ENCODE data around the gene TLR3. TPM values are rescaled to one million over a fixed set of nuclear protein-coding genes. Genes with fewer than 3 reads are reported as not detected.
A peak's percentile ranks its signal among the peaks of the same experiment; 100 is the strongest.

The TLR3 gene
- total RNA-seq: under 1 TPM in 1 of 2 donors, not detected in 1; 0.32 TPM

- Mint-ChIP-seq H3K27me3 (peaks cover 2% of the 10 kb centered on the region), H3K9me3 (no peaks in the 10 kb centered on the region), H3K36me3 (ENCODE audit: low read depth) (no peaks in the 10 kb centered on the region), H3K4me3 (peak within 1 kb of the TSS; percentile 68), H3K27ac (peak within 1 kb of the TSS; percentile 2), H3K4me1 (peaks cover 18% of the 10 kb centered on the region)
- peak; percentile 56 for ATAC-seq (replicated peaks)
Observed at GRCh38 chr4:186068581-186069348, at the start of gene TLR3. TSS of gene TLR3 (plus strand) at chr4:186069156. CDS start at chr4:186076620, 7,464 bp downstream.

- ATAC-seq (replicated peaks): no peak
- Mint-ChIP-seq H3K36me3 (ENCODE audit: low read depth) (no peaks in the 10 kb centered on the region), H3K4me1 (no peaks in the 10 kb centered on the region), H3K27me3 (peaks cover 23% of the 10 kb centered on the region), H3K9me3 (no peaks in the 10 kb centered on the region), H3K27ac (no peak overlapping the region), H3K4me3 (no peak overlapping the region)
Observed at GRCh38 chr4:186019269-186019668, 49.7 kb upstream of the TLR3 start.

- H3K4me1 Mint-ChIP-seq: no peaks in the 10 kb centered on the region
- H3K27ac Mint-ChIP-seq: no peak overlapping the region
- no peaks in the 10 kb centered on the region for H3K36me3 Mint-ChIP-seq (ENCODE audit: low read depth)
- H3K4me3 Mint-ChIP-seq: no peak overlapping the region
- H3K9me3 Mint-ChIP-seq: no peaks in the 10 kb centered on the region
- peaks cover 23% of the 10 kb centered on the region for H3K27me3 Mint-ChIP-seq
- no peak for ATAC-seq (replicated peaks)
Observed at GRCh38 chr4:186020106-186020792, 48.7 kb upstream of the TLR3 start.

- no peaks in the 10 kb centered on the region for H3K4me1 Mint-ChIP-seq
- H3K4me3 Mint-ChIP-seq: no peak overlapping the region
Observed at GRCh38 chr4:186020793-186021407, 48.1 kb upstream of the TLR3 start.

GRCh38 chr4:186021461-186022167 is 47.3 kb upstream of the TLR3 start:
- Mint-ChIP-seq H3K36me3 (ENCODE audit: low read depth) (no peaks in the 10 kb centered on the region), H3K4me1 (no peaks in the 10 kb centered on the region), H3K9me3 (no peaks in the 10 kb centered on the region), H3K27me3 (peaks cover 22% of the 10 kb centered on the region), H3K27ac (no peak overlapping the region), H3K4me3 (no peak overlapping the region)
- ATAC-seq (replicated peaks): no peak

More at GRCh38 chr4:186020793-186021407, 48.1 kb upstream of the TLR3 start:
- Mint-ChIP-seq H3K9me3 (no peaks in the 10 kb centered on the region), H3K36me3 (ENCODE audit: low read depth) (no peaks in the 10 kb centered on the region), H3K27ac (no peak overlapping the region), H3K27me3 (peaks cover 21% of the 10 kb centered on the region)
- no peak for ATAC-seq (replicated peaks)

- ATAC-seq (replicated peaks): no peak
Observed at GRCh38 chr4:186023975-186024374, 45.0 kb upstream of the TLR3 start.

GRCh38 chr4:186024637-186025407 is 44.1 kb upstream of the TLR3 start:
- H3K4me1 Mint-ChIP-seq: no peaks in the 10 kb centered on the region
- no peak overlapping the region for H3K27ac Mint-ChIP-seq
- H3K9me3 Mint-ChIP-seq: no peaks in the 10 kb centered on the region
- peaks cover 28% of the 10 kb centered on the region for H3K27me3 Mint-ChIP-seq
- no peak overlapping the region for H3K4me3 Mint-ChIP-seq
- no peaks in the 10 kb centered on the region for H3K36me3 Mint-ChIP-seq (ENCODE audit: low read depth)
- no peak for ATAC-seq (replicated peaks)

More at GRCh38 chr4:186023975-186024374, 45.0 kb upstream of the TLR3 start:
- Mint-ChIP-seq H3K27ac (no peak overlapping the region), H3K4me3 (no peak overlapping the region), H3K27me3 (peaks cover 21% of the 10 kb centered on the region), H3K9me3 (no peaks in the 10 kb centered on the region), H3K36me3 (ENCODE audit: low read depth) (no peaks in the 10 kb centered on the region), H3K4me1 (no peaks in the 10 kb centered on the region)

- no peaks in the 10 kb centered on the region for H3K9me3 Mint-ChIP-seq
- H3K4me1 Mint-ChIP-seq: no peaks in the 10 kb centered on the region
- no peak for ATAC-seq (replicated peaks)
- H3K4me3 Mint-ChIP-seq: no peak overlapping the region
- no peaks in the 10 kb centered on the region for H3K36me3 Mint-ChIP-seq (ENCODE audit: low read depth)
- H3K27me3 Mint-ChIP-seq: peaks cover 28% of the 10 kb centered on the region
- H3K27ac Mint-ChIP-seq: no peak overlapping the region
Observed at GRCh38 chr4:186025408-186025690, 43.6 kb upstream of the TLR3 start.

GRCh38 chr4:186027405-186027804 is 41.6 kb upstream of the TLR3 start:
- Mint-ChIP-seq H3K27ac (no peak overlapping the region), H3K4me1 (no peaks in the 10 kb centered on the region), H3K27me3 (peaks cover 32% of the 10 kb centered on the region), H3K9me3 (no peaks in the 10 kb centered on the region), H3K4me3 (no peak overlapping the region), H3K36me3 (ENCODE audit: low read depth) (no peaks in the 10 kb centered on the region)
- ATAC-seq (replicated peaks): peak; percentile 21

GRCh38 chr4:186029571-186030398 is 39.2 kb upstream of the TLR3 start:
- Mint-ChIP-seq H3K4me1 (no peaks in the 10 kb centered on the region), H3K27ac (no peak overlapping the region), H3K9me3 (no peaks in the 10 kb centered on the region), H3K4me3 (no peak overlapping the region), H3K27me3 (peaks cover 30% of the 10 kb centered on the region), H3K36me3 (ENCODE audit: low read depth) (no peaks in the 10 kb centered on the region)
- no peak for ATAC-seq (replicated peaks)

GRCh38 chr4:186030399-186030775 is 38.6 kb upstream of the TLR3 start:
- no peak overlapping the region for H3K4me3 Mint-ChIP-seq
- H3K9me3 Mint-ChIP-seq: no peaks in the 10 kb centered on the region
- H3K4me1 Mint-ChIP-seq: no peaks in the 10 kb centered on the region
- H3K27ac Mint-ChIP-seq: no peak overlapping the region
- no peaks in the 10 kb centered on the region for H3K36me3 Mint-ChIP-seq (ENCODE audit: low read depth)
- peaks cover 31% of the 10 kb centered on the region for H3K27me3 Mint-ChIP-seq
- ATAC-seq (replicated peaks): no peak

- ATAC-seq (replicated peaks): no peak
- H3K4me3 Mint-ChIP-seq: no peak overlapping the region
Observed at GRCh38 chr4:186030795-186031194, 38.2 kb upstream of the TLR3 start.

GRCh38 chr4:186032259-186032658 is 36.7 kb upstream of the TLR3 start:
- Mint-ChIP-seq H3K27ac (no peak overlapping the region), H3K9me3 (no peaks in the 10 kb centered on the region), H3K27me3 (peaks cover 34% of the 10 kb centered on the region), H3K36me3 (ENCODE audit: low read depth) (no peaks in the 10 kb centered on the region), H3K4me1 (no peaks in the 10 kb centered on the region), H3K4me3 (no peak overlapping the region)
- ATAC-seq (replicated peaks): no peak

More at GRCh38 chr4:186030795-186031194, 38.2 kb upstream of the TLR3 start:
- Mint-ChIP-seq H3K27me3 (peaks cover 30% of the 10 kb centered on the region), H3K4me1 (no peaks in the 10 kb centered on the region), H3K27ac (no peak overlapping the region), H3K9me3 (no peaks in the 10 kb centered on the region), H3K36me3 (ENCODE audit: low read depth) (no peaks in the 10 kb centered on the region)
